K562 (cell line): ENCODE results near the gene POP5. TPM values are rescaled to one million over a fixed set of nuclear protein-coding genes. Genes with fewer than 3 reads are reported as not detected.
A peak's percentile ranks its signal among the peaks of the same experiment; 100 is the strongest.
"Not testable (repeated sequence)": the region's sequence is repeated elsewhere in the genome, so short reads cannot be mapped to it uniquely, and the experiment has no call there.

Experiments
- ATAC-seq: fragments of 200-7000 bp; cut with Tn5 transposase; 3 replicates; pipeline ENCODE4 v1.9.1; 2020; ENCODE audit warnings: moderate library complexity
- BruUV-seq: library from RNA; stranded (reverse); fragments of 400-500 nt; replicated peaks from 2 replicates; lab custom pipeline; 2021; lab: Mats Ljungman, UMichigan
- CTCF ChIA-PET: fragments of 300-600 bp; formaldehyde crosslinking; extraction: SDS; loops from one replicate; lab custom pipeline; 2021; ENCODE audit warnings: low intra/inter-chr PET ratio; lab: Yijun Ruan, JAX
- POLR2A ChIA-PET: fragments of 300-600, 350-650 bp; sonication (Branson Sonifier 250); formaldehyde crosslinking; extraction: SDS; loops from one replicate; lab custom pipeline; 2021; ENCODE audit warnings: antibody characterized with exemption, inconsistent platforms; lab: Yijun Ruan, JAX
- DNase-seq, 4 experiments: peaks; one replicate each; pipeline versions ENCODE4 v3.0.0 to v3.0.0-alpha.2; 2011 to 2018; ENCODE audit warnings: low spot score in 3 of 4, mixed read lengths in 3 of 4; ENCODE audit errors: extremely low read depth in 1 of 4
- FAIRE-seq: peaks from 2 replicates; lab custom pipeline; 2011; peaks lifted over from hg19 to GRCh38; lab: Jason Lieb, UNC
- H2AFZ ChIP-seq: 2 replicates; pipeline ENCODE4 v1.6.0; 2011; ENCODE audit warnings: low read depth, low read length, control low read depth, inconsistent platforms
- H3K27ac ChIP-seq: fragments of 200-600 bp; 3 replicates; pipeline ENCODE4 v1.8.0; 2011; ENCODE audit warnings: low read depth, mild to moderate bottlenecking, control low read depth, inconsistent platforms, low read length, moderate library complexity, mixed read lengths; ENCODE audit errors: extremely low read depth
- H3K27me3 ChIP-seq, 2 experiments: fragments of 300-600 bp in 1 of 2; 2 replicates in 1 of 2; 3 replicates in 1 of 2; pipeline versions ENCODE4 v1.6.0 to v1.8.0; 2011; ENCODE audit warnings: inconsistent platforms in 2 of 2, low read length in 2 of 2, mild to moderate bottlenecking in 1 of 2, mixed read lengths in 1 of 2, moderate library complexity in 1 of 2; ENCODE audit not compliant: control insufficient read depth in 2 of 2, insufficient read depth in 2 of 2
- H3K36me3 ChIP-seq: fragments of 300-600 bp; 3 replicates; pipeline ENCODE4 v1.8.0; 2011; ENCODE audit warnings: mild to moderate bottlenecking, low read length, inconsistent platforms; ENCODE audit not compliant: control insufficient read depth, insufficient read depth
- H3K4me1 ChIP-seq, 2 experiments: fragments of 200-600 bp in 1 of 2; replicated peaks in 1 of 2; 2 replicates in 1 of 2; 3 replicates in 1 of 2; pipeline versions ENCODE4 v1.5.1 to v1.8.0; 2011; ENCODE audit warnings: inconsistent platforms in 2 of 2, low read length in 2 of 2, mild to moderate bottlenecking in 1 of 2, mixed read lengths in 1 of 2, moderate library complexity in 1 of 2; ENCODE audit not compliant: control insufficient read depth in 2 of 2, insufficient read depth in 2 of 2
- H3K4me2 ChIP-seq: 2 replicates; pipeline ENCODE4 v1.6.1; 2011; ENCODE audit warnings: low read length, control low read depth, inconsistent platforms, mixed read lengths; ENCODE audit not compliant: insufficient read depth
- H3K4me3 ChIP-seq: fragments of 200-600 bp; sonication (generic), shearing (Covaris generic); 2 replicates; pipeline ENCODE4 v1.5.1; 2016; ENCODE audit warnings: control low read depth, inconsistent platforms
- H3K79me2 ChIP-seq: fragments of 200-600 bp; 3 replicates; pipeline ENCODE4 v1.8.0; 2011; ENCODE audit warnings: low read length, inconsistent platforms; ENCODE audit not compliant: control insufficient read depth, insufficient read depth
- H3K9ac ChIP-seq, 2 experiments: 2 replicates each; pipeline versions ENCODE4 v1.6.0 to v1.6.1; 2011; ENCODE audit warnings: low read depth in 2 of 2, low read length in 2 of 2, control low read depth in 1 of 2, inconsistent platforms in 1 of 2, mild to moderate bottlenecking in 1 of 2, mixed read lengths in 1 of 2; ENCODE audit not compliant: insufficient read depth in 1 of 2
- H3K9me1 ChIP-seq: one replicate; pipeline ENCODE4 v1.6.0; 2011; ENCODE audit warnings: inconsistent platforms, mild to moderate bottlenecking, low read length, moderate library complexity; ENCODE audit not compliant: control insufficient read depth, insufficient read depth
- H3K9me3 ChIP-seq: replicated peaks from 2 replicates; pipeline ENCODE4 v1.5.1; 2011; ENCODE audit warnings: low read depth, low read length, inconsistent platforms; ENCODE audit not compliant: control insufficient read depth, insufficient read depth
- H4K20me1 ChIP-seq: replicated peaks from 2 replicates; pipeline ENCODE4 v1.6.1; 2011; ENCODE audit warnings: low read length, inconsistent platforms, mixed read lengths; ENCODE audit not compliant: control insufficient read depth, insufficient read depth
- ZFP36 ChIP-seq: fragments of 150-350 bp; IDR thresholded peaks from 2 replicates; pipeline ENCODE4 v1.6.1; 2018; ENCODE audit warnings: low read length, low read depth; ENCODE audit not compliant: partially characterized antibody
- ZNF146 ChIP-seq: IDR thresholded peaks from one replicate; pipeline ENCODE4 v1.6.1; 2018; ENCODE audit warnings: missing compliant biosample characterization; ENCODE audit not compliant: unreplicated experiment
- ZNF431 ChIP-seq: sonication (generic); formaldehyde crosslinking; IDR thresholded peaks from 2 replicates; pipeline ENCODE4 v1.8.0; 2022; ENCODE audit warnings: mild to moderate bottlenecking, missing genetic modification reagents
- ZNF766 ChIP-seq: fragments of 200-800 bp; sonication (Bioruptor generic); conservative IDR thresholded peaks from 2 replicates; pipeline ENCODE4 v1.6.1; 2016; ENCODE audit warnings: missing genetic modification characterization, missing compliant biosample characterization
- WGBS: fragments of 100-300 bp; shearing (Covaris generic); methylation state at CpG from one replicate; pipeline ENCODE4 v1.1.6; 2016; ENCODE audit warnings: low coverage, mixed read lengths; ENCODE audit not compliant: insufficient coverage; ENCODE audit errors: missing lambda C conversion rate; 5-methylcytosine and 5-hydroxymethylcytosine counted together
- in situ Hi-C: fragments of 300-500 bp; cut with MboI; formaldehyde crosslinking; loops from 4 replicates; pipeline ENCODE4 v1.15.0; 2018; ENCODE audit warnings: inconsistent platforms, mixed read lengths
- intact Hi-C: fragments of 100-400 bp; cut with micrococcal nuclease; formaldehyde crosslinking; loops from 2 replicates; pipeline ENCODE4 v1.14.2; 2022
- polyA plus RNA-seq, 8 experiments: library from polyadenylated mRNA; depleted of rRNA in 4 of 8; stranded (reverse) in 5 of 8; unstranded in 3 of 8; fragments of >200 nt; fragmentation: Nextera tagmentation in 2 of 8; fragmentation: Illumina TruSeq in 1 of 8; extraction: Ambion mirVana in 2 of 8; extraction: Trizol in 1 of 8; gene quantifications; 2 replicates each; pipeline versions ENCODE4 v1.2.1 to v1.2.3, GENCODE V29; 2011 to 2014; ENCODE audit warnings: inconsistent platforms in 1 of 8, missing spikeins in 1 of 8
- total RNA-seq, 7 experiments: library from RNA; depleted of rRNA in 6 of 7; stranded (reverse); fragments of >200 nt in 6 of 7; fragmentation: Illumina TruSeq in 2 of 7; extraction: Trizol in 2 of 7; gene quantifications; 2 replicates each; pipeline versions ENCODE4 v1.2.1 to v1.2.3, GENCODE V29; 2011 to 2021; ENCODE audit warnings: low replicate concordance in 1 of 7

Gene POP5
- total and polyA plus RNA-seq, 9 of the 15 experiments (the other 6 are each of a cell fraction or from before 2014, with no cell fraction given), result 57.5 to 253 (median 73.8) TPM

DNA sequence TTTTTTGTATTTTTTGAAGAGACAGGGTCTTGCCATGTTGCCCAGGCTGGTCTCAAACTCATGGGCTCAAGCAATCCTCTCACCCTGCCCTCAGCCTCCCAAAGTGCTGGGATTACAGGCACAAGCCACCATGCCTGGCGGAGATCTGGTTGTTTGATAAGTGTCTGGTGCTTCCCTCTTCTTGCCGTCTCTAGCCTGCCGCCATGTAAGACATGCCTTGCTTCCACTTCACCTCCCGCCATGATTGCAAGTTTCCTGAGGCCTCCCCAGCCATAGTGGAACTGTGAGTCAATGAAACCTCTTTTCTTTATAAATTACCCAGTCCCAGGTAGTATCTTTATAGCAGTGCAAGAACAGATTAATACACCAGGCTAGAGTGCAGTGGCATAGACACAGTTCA, 36.6 kb upstream of the POP5 start:
- intact Hi-C loops, H3K4me3 ChIP-seq, BruUV-seq, H2AFZ ChIP-seq, H4K20me1 ChIP-seq, H3K36me3 ChIP-seq, POLR2A ChIA-PET, DNase-seq, ATAC-seq, FAIRE-seq, H3K9ac ChIP-seq, H3K9me3 ChIP-seq, in situ Hi-C loops, H3K9me1 ChIP-seq, H3K4me2 ChIP-seq, H3K27ac ChIP-seq, H3K4me1 ChIP-seq, CTCF ChIA-PET, H3K79me2 ChIP-seq: not testable (repeated sequence)
- peaks cover 10 to 33% of the 10 kb centered on the region in 2 experiments; a peak in 4 of 5 replicates for H3K27me3 ChIP-seq
- WGBS, result 12% methylated on average over 4 of the region's 4 CpGs
- TF ChIP-seq ZNF766 (CRISPR knock-in tag), result 0 out of 2 replicates have a peak, but pooled peaks have one; percentile 31
- 0 out of 2 replicates have a peak, but pooled peaks have one; percentile 60 for TF ChIP-seq ZNF431 (CRISPR knock-in tag)
- peak; percentile 56 for TF ChIP-seq ZFP36

- not testable (repeated sequence) for H3K4me3 ChIP-seq, FAIRE-seq, H3K79me2 ChIP-seq, H3K4me2 ChIP-seq, H3K9me3 ChIP-seq, BruUV-seq, H3K9me1 ChIP-seq
- H3K27me3 ChIP-seq, result peaks cover 10 to 39% of the 10 kb centered on the region in 2 experiments; a peak in 4 of 5 replicates
- peak; percentile 56 for TF ChIP-seq ZNF146 (CRISPR knock-in tag)
- TF ChIP-seq, all 486 proteins: peak for 1; not testable (repeated sequence) for 485
- H3K4me1 ChIP-seq, CTCF ChIA-PET, ATAC-seq, H2AFZ ChIP-seq, in situ Hi-C loops, H3K27ac ChIP-seq, intact Hi-C loops, H3K9ac ChIP-seq, POLR2A ChIA-PET, DNase-seq, H3K36me3 ChIP-seq, H4K20me1 ChIP-seq: not testable (repeated sequence)
- WGBS, result 18% methylated on average over 3 of the region's 3 CpGs
These were observed 36.0 kb upstream of the POP5 start for GRCh38 chr12:120617193-120617592.
